ENCODE measurements around the gene USP13.

DNA sequence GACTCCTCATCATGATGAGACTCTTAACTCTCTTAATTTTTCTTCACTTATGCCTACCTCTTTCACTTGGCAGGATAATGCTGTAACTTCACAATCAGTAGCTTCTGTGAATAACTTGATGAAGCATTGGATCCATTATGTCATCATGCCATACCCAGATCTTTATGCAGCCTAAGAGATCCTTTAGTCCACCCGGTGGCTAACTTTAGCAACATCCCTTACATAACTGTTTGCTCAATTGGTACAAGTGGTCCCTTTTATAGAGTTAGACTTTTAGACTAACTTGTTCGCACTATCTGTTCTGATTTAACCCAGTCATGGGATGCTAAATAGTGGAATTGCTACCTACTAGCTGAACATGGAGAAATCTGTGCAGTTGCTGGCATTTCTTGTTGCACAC lies 184.5 kb downstream of the USP13 start:
- TF ChIP-seq POLR2A (IDR thresholded peaks at IDR 0.05), result no peak
- TF ChIP-seq CTCF (IDR thresholded peaks at IDR 0.05), result no peak
